ENCODE results near the gene AJUBA. TPM values are rescaled to one million over a fixed set of nuclear protein-coding genes. Genes with fewer than 3 reads are reported as not detected.

AJUBA gene
- total and polyA plus RNA-seq, 2 of the 8 experiments (the other 6 are each of a cell fraction or from before 2014, with no cell fraction given): 33.1 to 46.0 TPM

DNA sequence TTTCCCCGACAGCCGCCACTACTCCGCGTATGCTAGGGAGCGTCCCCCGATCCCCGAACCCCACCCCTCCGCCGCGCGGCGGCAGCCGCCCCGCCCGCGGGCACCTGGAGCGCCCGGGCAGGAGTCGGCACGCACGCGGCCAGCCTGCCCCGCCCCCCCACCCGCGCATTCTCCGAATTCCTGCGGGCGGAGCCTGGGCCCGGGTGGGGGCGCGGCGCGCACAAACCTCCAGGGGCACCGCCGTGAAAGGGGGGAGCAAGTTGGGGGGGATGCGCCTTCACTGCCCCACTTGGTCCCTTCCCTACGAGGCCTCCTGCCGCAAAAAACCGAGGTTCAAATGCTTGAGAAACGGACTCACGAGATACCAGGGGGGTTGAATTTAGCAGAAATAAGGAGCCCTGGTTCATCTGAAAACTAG is 1.7 kb downstream of the AJUBA start:
- Histone ChIP-seq H3K23ac (ENCODE audit: insufficient read length) (no peak overlapping the region), H3K4me3 (ENCODE audit: extremely low read depth in 1 of 4, insufficient read depth in 2 of 4, low read depth in 3 of 4, low read length in 4 of 4) (peak overlapping the region; percentile 72 to 94 (median 76)), H3K9ac (replicated peaks in 1 of 4; ENCODE audit: extremely low read depth in 1 of 4, low read depth in 3 of 4, low read length in 3 of 4) (peak overlapping the region; percentile 74 to 84 (median 76)), H3K4me1 (replicated peaks in 1 of 4; ENCODE audit: control insufficient read depth in 3 of 4, insufficient read depth in 4 of 4, low read length in 3 of 4) (peaks cover 28 to 34% (median 31%) of the 10 kb centered on the region in 4 experiments), H3K4me2 (ENCODE audit: insufficient read depth in 1 of 2, low read depth in 2 of 2, low read length in 2 of 2) (peak overlapping the region; percentile 81 to 93), H2BK5ac (ENCODE audit: low read depth, low read length) (peak overlapping the region; percentile 10; the same call in 1 of the 2 replicates), H4K20me1 (replicated peaks in 1 of 2; ENCODE audit: control insufficient read depth in 1 of 2, insufficient read depth in 2 of 2, low read length in 2 of 2) (no peaks in the 10 kb centered on the region), H3K9me3 (ENCODE audit: insufficient read depth in 2 of 2, low read depth in 1 of 2, low read length in 1 of 2) (peaks cover 2 to 4% of the 10 kb centered on the region in 2 experiments; a peak in 1 of 4 replicates), H3K27ac (ENCODE audit: low read depth, low read length) (peak overlapping the region; percentile 84), H2BK12ac (ENCODE audit: low read depth, low read length) (peak overlapping the region; percentile 45; the same call in 1 of the 2 replicates), H3K79me2 (ENCODE audit: control insufficient read depth in 1 of 2, insufficient read depth in 2 of 2, low read length in 2 of 2) (peaks cover 0 to 54% of the 10 kb centered on the region in 2 experiments; a peak in 2 of 4 replicates), H3K14ac (ENCODE audit: insufficient read length) (no peak overlapping the region), H3K79me1 (ENCODE audit: low read depth, low read length) (no peaks in the 10 kb centered on the region), H3K36me3 (ENCODE audit: control insufficient read depth in 2 of 4, insufficient read depth in 4 of 4, low read length in 3 of 4) (peaks cover 0 to 30% (median 8%) of the 10 kb centered on the region in 4 experiments; a peak in 4 of 8 replicates), H2BK15ac (ENCODE audit: low read length) (no peak overlapping the region), H3K18ac (ENCODE audit: extremely low read depth, low read length) (peak overlapping the region; percentile 88; the same call in 1 of the 2 replicates), H3K23me2 (ENCODE audit: low read depth, low read length) (peaks cover 16% of the 10 kb centered on the region), H4K5ac (ENCODE audit: insufficient read length, low read depth, low read length) (peak overlapping the region; percentile 50), H4K91ac (replicated peaks; ENCODE audit: insufficient read length, low read length) (peak overlapping the region; percentile 47), H2AK5ac (ENCODE audit: low read depth, low read length) (0 out of 2 replicates have a peak overlapping the region, but pooled peaks have one; percentile 55), H2AFZ (ENCODE audit: low read length) (no peak overlapping the region), H3K27me3 (replicated peaks in 1 of 4; ENCODE audit: control insufficient read depth in 3 of 4, extremely low read depth in 1 of 4, insufficient read depth in 3 of 4, low read length in 3 of 4) (peaks cover 0 to 9% (median 4%) of the 10 kb centered on the region in 4 experiments; a peak in 2 of 7 replicates), H2BK120ac (replicated peaks; ENCODE audit: low read depth, low read length) (no peak overlapping the region), H4K8ac (ENCODE audit: extremely low read depth, insufficient read depth, low read length) (peak overlapping the region; percentile 95; the same call in 1 of the 2 replicates), H3K56ac (replicated peaks; ENCODE audit: insufficient read length, low read depth, low read length) (no peak overlapping the region), H2BK20ac (ENCODE audit: low read length) (peak overlapping the region; percentile 32; the same call in 1 of the 2 replicates), H3K4ac (replicated peaks; ENCODE audit: insufficient read length, low read depth, low read length) (no peak overlapping the region)
- ChIA-PET CTCF (ENCODE audit: partially characterized antibody) (interaction anchor here (1.6 to 23.0 kb wide), 5 partner anchors 5 to 70 kb away, joined by 5 to 785 read pairs (median 111); partner anchors contain the start of genes CDH24, PRMT5 and PSMB11), POLR2A (ENCODE audit: partially characterized antibody) (interaction anchor here (1.0 to 13.2 kb wide), 14 partner anchors 10 to 159 kb away, joined by 3 to 133 read pairs (median 10); partner anchors contain the start of genes CDH24, HAUS4, PRMT5 and PSMB11)
- 0% methylated on average over 5 of the region's 41 CpGs; no CpG with 5 or more reads in 1 of the 2 experiments for WGBS, 2 experiments (ENCODE audit: extremely low coverage in 1 of 2, insufficient coverage in 1 of 2, insufficient read length in 1 of 2, insufficient replicate concordance in 2 of 2, low coverage in 1 of 2, low lambda C conversion rate in 2 of 2, missing lambda C conversion rate in 1 of 2)
- no peak for FAIRE-seq
- peak in 1 of 2 experiments; percentile 80 for DNase-seq (ENCODE audit: low read depth in 1 of 2, low spot score in 2 of 2)
- TF ChIP-seq ZNF274 (IDR thresholded peaks at IDR 0.05; ENCODE audit: borderline replicate concordance, extremely low read depth, low read length): no peak
- no peak for TF ChIP-seq CHD2 (IDR thresholded peaks at IDR 0.05; ENCODE audit: low read length)
- TF ChIP-seq SIN3A (conservative IDR thresholded peaks at IDR 0.05 in 1 of 2, IDR thresholded peaks at IDR 0.05 in 1 of 2; ENCODE audit: low read depth in 1 of 2, low read length in 2 of 2): 0 out of 4 replicates have a peak, but pooled peaks of 1 of the 2 experiments have one; percentile 26
- TF ChIP-seq KDM4A (IDR thresholded peaks at IDR 0.05; ENCODE audit: low read depth, low read length, severe bottlenecking): peak; percentile 4
- TF ChIP-seq SP4 (IDR thresholded peaks at IDR 0.05; ENCODE audit: low read length): no peak
- TF ChIP-seq YY1 (IDR thresholded peaks at IDR 0.05; ENCODE audit: low read depth, low read length): 0 out of 2 replicates have a peak, but pooled peaks have one; percentile 4
- TF ChIP-seq TAF1 (IDR thresholded peaks at IDR 0.05; ENCODE audit: low read depth, low read length): peak; percentile 70
- TF ChIP-seq ASH2L (IDR thresholded peaks at IDR 0.05; ENCODE audit: low read length): no peak
- no peak for TF ChIP-seq RNF2 (IDR thresholded peaks at IDR 0.05; ENCODE audit: borderline replicate concordance, low read depth, low read length, missing control alignments, poor library complexity, severe bottlenecking)
- no peak for TF ChIP-seq EGR1 (IDR thresholded peaks at IDR 0.05; ENCODE audit: borderline replicate concordance, low read depth, low read length)
- TF ChIP-seq, protein P1, sequence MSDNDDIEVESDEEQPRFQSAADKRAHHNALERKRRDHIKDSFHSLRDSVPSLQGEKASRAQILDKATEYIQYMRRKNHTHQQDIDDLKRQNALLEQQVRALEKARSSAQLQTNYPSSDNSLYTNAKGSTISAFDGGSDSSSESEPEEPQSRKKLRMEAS (IDR thresholded peaks at IDR 0.05): peak; percentile 19; the same call in 1 of the 2 replicates
- no peak for TF ChIP-seq CHD1 (IDR thresholded peaks at IDR 0.05; ENCODE audit: low read depth, low read length)
